Smooth muscle cell (in vitro differentiated cells): ENCODE data around the gene ANGEL1. TPM values are rescaled to one million over a fixed set of nuclear protein-coding genes. Genes with fewer than 3 reads are reported as not detected.
A peak's percentile ranks its signal among the peaks of the same experiment; 100 is the strongest.

Experiments
- DNase-seq: peaks from one replicate; lab custom pipeline; 2025; ENCODE audit not compliant: unreplicated experiment; lab: John Stamatoyannopoulos, UW
- H2AFZ ChIP-seq: fragments of 200-600 bp; sonication (generic); 2 replicates; pipeline ENCODE4 v1.6.0; 2016; ENCODE audit warnings: antibody characterized with exemption, low read depth, mild to moderate bottlenecking
- H3F3A ChIP-seq: fragments of 200-600 bp; sonication (generic); 2 replicates; pipeline ENCODE4 v1.6.0; 2017; ENCODE audit warnings: antibody characterized with exemption, low read depth
- H3K27ac ChIP-seq: fragments of 200-600 bp; sonication (generic); 2 replicates; pipeline ENCODE4 v1.5.1; 2016; ENCODE audit warnings: low read depth, mild to moderate bottlenecking
- H3K27me3 ChIP-seq: fragments of 200-600 bp; sonication (generic); 2 replicates; pipeline ENCODE4 v1.6.1; 2016; ENCODE audit warnings: low read depth, mild to moderate bottlenecking
- H3K36me3 ChIP-seq: fragments of 200-600 bp; sonication (generic); 2 replicates; pipeline ENCODE4 v1.5.1; 2016; ENCODE audit warnings: low read depth
- H3K4me1 ChIP-seq: fragments of 200-600 bp; sonication (generic); 2 replicates; pipeline ENCODE4 v1.5.1; 2016; ENCODE audit warnings: low read depth
- H3K4me2 ChIP-seq: fragments of 200-600 bp; sonication (generic); 2 replicates; pipeline ENCODE4 v1.6.0; 2016; ENCODE audit warnings: mild to moderate bottlenecking
- H3K4me3 ChIP-seq: fragments of 200-600 bp; sonication (generic); 2 replicates; pipeline ENCODE4 v1.5.1; 2016; ENCODE audit warnings: mild to moderate bottlenecking
- H3K79me2 ChIP-seq: fragments of 200-600 bp; sonication (generic); 2 replicates; pipeline ENCODE4 v1.6.0; 2016; ENCODE audit warnings: low read depth, mild to moderate bottlenecking
- H3K9ac ChIP-seq: fragments of 200-600 bp; sonication (generic); 2 replicates; pipeline ENCODE4 v1.6.0; 2016; ENCODE audit warnings: low read depth
- H3K9me3 ChIP-seq: fragments of 200-600 bp; sonication (generic); replicated peaks from 2 replicates; pipeline ENCODE4 v1.5.1; 2016; ENCODE audit warnings: low read depth
- H4K20me1 ChIP-seq: fragments of 200-600 bp; sonication (generic); 2 replicates; pipeline ENCODE4 v1.6.0; 2016; ENCODE audit warnings: low read depth
- WGBS: methylation state at CpG from one replicate; pipeline ENCODE4 v1.1.7; 2016; ENCODE audit warnings: low lambda C conversion rate; 5-methylcytosine and 5-hydroxymethylcytosine counted together
- polyA plus RNA-seq: library from polyadenylated mRNA; unstranded; fragments of >200 nt; fragmentation: Nextera tagmentation; extraction: Ambion mirVana; gene quantifications from 2 replicates; pipeline ENCODE4 v1.2.1, GENCODE V29; 2016
- total RNA-seq: library from RNA; depleted of rRNA; stranded (reverse); fragments of >200 nt; gene quantifications from 2 replicates; pipeline ENCODE4 v1.2.3, GENCODE V29; 2014
- TF ChIP-seq, protein P1 (sequence below): fragments of 200-600 bp; sonication (generic); IDR thresholded peaks from 2 replicates; pipeline ENCODE4 v1.5.1; 2017; ENCODE audit warnings: borderline replicate concordance, mild to moderate bottlenecking, antibody characterized with exemption; ENCODE audit not compliant: insufficient read depth, poor library complexity, severe bottlenecking

ANGEL1 gene
- total and polyA plus RNA-seq, 2 experiments from 2014 or later = 8.4 to 20.4 TPM

GRCh38 chr14:76784266-76784874 is 28.3 kb downstream of the ANGEL1 start:
- Histone ChIP-seq H3K79me2 (no peaks in the 10 kb centered on the region), H4K20me1 (no peaks in the 10 kb centered on the region), H3K9me3 (no peaks in the 10 kb centered on the region), H3K9ac (no peak overlapping the region), H3K4me2 (no peak overlapping the region), H3K4me3 (no peak overlapping the region), H3K27me3 (no peaks in the 10 kb centered on the region), H2AFZ (no peak overlapping the region), H3K36me3 (no peaks in the 10 kb centered on the region), H3K4me1 (no peaks in the 10 kb centered on the region), H3K27ac (no peak overlapping the region), H3F3A (peaks cover 21% of the 10 kb centered on the region)
- DNase-seq = no peak
- 98% methylated on average over 6 of the region's 6 CpGs for WGBS
- TF ChIP-seq, protein P1, sequence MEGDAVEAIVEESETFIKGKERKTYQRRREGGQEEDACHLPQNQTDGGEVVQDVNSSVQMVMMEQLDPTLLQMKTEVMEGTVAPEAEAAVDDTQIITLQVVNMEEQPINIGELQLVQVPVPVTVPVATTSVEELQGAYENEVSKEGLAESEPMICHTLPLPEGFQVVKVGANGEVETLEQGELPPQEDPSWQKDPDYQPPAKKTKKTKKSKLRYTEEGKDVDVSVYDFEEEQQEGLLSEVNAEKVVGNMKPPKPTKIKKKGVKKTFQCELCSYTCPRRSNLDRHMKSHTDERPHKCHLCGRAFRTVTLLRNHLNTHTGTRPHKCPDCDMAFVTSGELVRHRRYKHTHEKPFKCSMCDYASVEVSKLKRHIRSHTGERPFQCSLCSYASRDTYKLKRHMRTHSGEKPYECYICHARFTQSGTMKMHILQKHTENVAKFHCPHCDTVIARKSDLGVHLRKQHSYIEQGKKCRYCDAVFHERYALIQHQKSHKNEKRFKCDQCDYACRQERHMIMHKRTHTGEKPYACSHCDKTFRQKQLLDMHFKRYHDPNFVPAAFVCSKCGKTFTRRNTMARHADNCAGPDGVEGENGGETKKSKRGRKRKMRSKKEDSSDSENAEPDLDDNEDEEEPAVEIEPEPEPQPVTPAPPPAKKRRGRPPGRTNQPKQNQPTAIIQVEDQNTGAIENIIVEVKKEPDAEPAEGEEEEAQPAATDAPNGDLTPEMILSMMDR = no peak

DNA sequence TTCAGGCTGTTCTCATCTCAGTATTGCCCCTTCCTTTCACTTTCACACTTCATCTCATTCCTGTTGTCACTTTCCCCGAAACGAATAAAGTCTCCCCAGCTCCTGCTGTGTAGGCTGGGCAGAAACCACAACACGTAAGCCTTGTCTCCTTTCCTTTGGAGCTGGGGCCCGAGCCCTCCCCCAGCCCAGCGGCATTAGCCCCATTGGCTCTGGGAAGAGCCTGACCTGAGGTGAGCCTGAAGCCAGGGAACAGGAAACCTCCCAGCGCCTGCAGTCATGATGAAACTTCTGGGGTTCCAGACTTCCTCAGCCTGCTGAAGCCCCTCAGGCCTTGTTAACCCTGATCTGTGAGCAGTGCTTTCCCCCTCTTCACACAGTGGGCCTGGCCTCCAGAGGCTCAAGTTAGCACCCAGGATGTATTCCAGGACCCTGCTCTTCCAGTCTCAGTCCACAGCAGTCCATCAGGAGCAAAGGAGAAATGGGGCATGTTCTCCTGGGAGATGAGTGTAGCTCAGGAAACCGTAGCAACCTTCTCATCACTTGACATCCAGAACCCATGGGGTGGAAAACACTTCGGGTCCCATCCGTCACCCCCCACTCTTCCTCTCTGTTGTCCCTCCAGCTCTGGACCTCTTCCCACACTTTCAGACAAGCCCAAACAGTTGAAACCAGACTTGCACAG is 29.7 kb downstream of the ANGEL1 start:
- no peaks in the 10 kb centered on the region for H3K27me3 ChIP-seq
- no peaks in the 10 kb centered on the region for H3K4me1 ChIP-seq
- no peaks in the 10 kb centered on the region for H3K9me3 ChIP-seq
- H3K9ac ChIP-seq = no peak overlapping the region
- H3K36me3 ChIP-seq = no peaks in the 10 kb centered on the region
- TF ChIP-seq, protein P1 = no peak
- no peak overlapping the region for H2AFZ ChIP-seq
- no peak overlapping the region for H3K4me3 ChIP-seq
- H3F3A ChIP-seq = peaks cover 21% of the 10 kb centered on the region
- peak overlapping the region; percentile 23 for H3K4me2 ChIP-seq
- 48% methylated on average over 9 of the region's 9 CpGs for WGBS
- peak overlapping the region; percentile 54 for H3K27ac ChIP-seq
- no peaks in the 10 kb centered on the region for H3K79me2 ChIP-seq
- H4K20me1 ChIP-seq = no peaks in the 10 kb centered on the region
- no peak for DNase-seq

- Histone ChIP-seq H3K9me3 (no peaks in the 10 kb centered on the region), H3K4me1 (no peaks in the 10 kb centered on the region), H3K27me3 (no peaks in the 10 kb centered on the region), H3K9ac (peak overlapping the region; percentile 2), H3K4me3 (no peak overlapping the region), H2AFZ (no peak overlapping the region), H4K20me1 (no peaks in the 10 kb centered on the region), H3F3A (peaks cover 21% of the 10 kb centered on the region), H3K4me2 (peak overlapping the region; percentile 45), H3K36me3 (no peaks in the 10 kb centered on the region), H3K27ac (peak overlapping the region; percentile 54), H3K79me2 (no peaks in the 10 kb centered on the region)
- no peak for DNase-seq
- TF ChIP-seq, protein P1 = no peak
- WGBS = 94% methylated on average over 10 of the region's 10 CpGs
These were observed 30.4 kb downstream of the ANGEL1 start for GRCh38 chr14:76782115-76782884.
